ENCODE measurements around the gene MED7. TPM values are rescaled to one million over a fixed set of nuclear protein-coding genes. Genes with fewer than 3 reads are reported as not detected.

Gene MED7
- total RNA-seq, 1 experiment from 2014 or later, result 8.7 TPM

- no TSS peak for BruUV-seq (replicated peaks)
- CTCF ChIA-PET, result no interaction called here
- Histone ChIP-seq H3K27me3 (replicated peaks; ENCODE audit: insufficient read depth, low read depth, low read length, poor library complexity) (no peaks in the 10 kb centered on the region), H3K36me3 (ENCODE audit: insufficient read depth, low read length, poor library complexity, severe bottlenecking) (no peaks in the 10 kb centered on the region), H3K4me1 (ENCODE audit: insufficient read depth, low read length, poor library complexity, severe bottlenecking) (no peaks in the 10 kb centered on the region), H3K27ac (ENCODE audit: low read depth, low read length, poor library complexity, severe bottlenecking) (no peak overlapping the region), H3K4me3 (ENCODE audit: low read depth, low read length, poor library complexity, severe bottlenecking) (no peak overlapping the region), H3K9me3 (ENCODE audit: low read depth, low read length, poor library complexity, severe bottlenecking) (no peaks in the 10 kb centered on the region)
- no peak for DNase-seq (ENCODE audit: low spot score)
- intact Hi-C loops (cut with micrococcal nuclease; ENCODE audit: unreplicated experiment), result no loop called here
- TF ChIP-seq EZH2 (IDR thresholded peaks at IDR 0.05; ENCODE audit: borderline replicate concordance, low read depth, low read length, poor library complexity, severe bottlenecking), result no peak
- TF ChIP-seq, protein P1, sequence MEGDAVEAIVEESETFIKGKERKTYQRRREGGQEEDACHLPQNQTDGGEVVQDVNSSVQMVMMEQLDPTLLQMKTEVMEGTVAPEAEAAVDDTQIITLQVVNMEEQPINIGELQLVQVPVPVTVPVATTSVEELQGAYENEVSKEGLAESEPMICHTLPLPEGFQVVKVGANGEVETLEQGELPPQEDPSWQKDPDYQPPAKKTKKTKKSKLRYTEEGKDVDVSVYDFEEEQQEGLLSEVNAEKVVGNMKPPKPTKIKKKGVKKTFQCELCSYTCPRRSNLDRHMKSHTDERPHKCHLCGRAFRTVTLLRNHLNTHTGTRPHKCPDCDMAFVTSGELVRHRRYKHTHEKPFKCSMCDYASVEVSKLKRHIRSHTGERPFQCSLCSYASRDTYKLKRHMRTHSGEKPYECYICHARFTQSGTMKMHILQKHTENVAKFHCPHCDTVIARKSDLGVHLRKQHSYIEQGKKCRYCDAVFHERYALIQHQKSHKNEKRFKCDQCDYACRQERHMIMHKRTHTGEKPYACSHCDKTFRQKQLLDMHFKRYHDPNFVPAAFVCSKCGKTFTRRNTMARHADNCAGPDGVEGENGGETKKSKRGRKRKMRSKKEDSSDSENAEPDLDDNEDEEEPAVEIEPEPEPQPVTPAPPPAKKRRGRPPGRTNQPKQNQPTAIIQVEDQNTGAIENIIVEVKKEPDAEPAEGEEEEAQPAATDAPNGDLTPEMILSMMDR (conservative IDR thresholded peaks at IDR 0.05; ENCODE audit: low read depth, low read length), result no peak
- POLR2A ChIA-PET (ENCODE audit: low non-redundant PET), result no interaction called here
Observed at GRCh38 chr5:157088342-157088990, 54.2 kb downstream of the MED7 start.

Other genes starting within 250 kb of the MED7 start
- gene TIMD4, start 179.6 kb downstream of the MED7 start, total RNA-seq (2021), result not detected in 2 replicates
- not detected in 2 replicates for gene HAVCR1, start 83.7 kb downstream of the MED7 start, total RNA-seq (2021)
- gene HAVCR2, start 33.8 kb downstream of the MED7 start, total RNA-seq (2021), result 0.13 and 0.19 TPM in 2 replicates
- gene GARIN3, start 23.4 kb upstream of the MED7 start, total RNA-seq (2021), result not detected in 2 replicates
- gene ITK, start 38.0 kb upstream of the MED7 start, total RNA-seq (2021), result not detected in 2 replicates
- 17.2 and 20.1 TPM in 2 replicates for gene CYFIP2, start 123.3 kb upstream of the MED7 start, total RNA-seq (2021)

Measured in A673 (cell line).